HG02885 (cell line): ENCODE measurements around the gene DDX56.
"Not testable (repeated sequence)": the region's sequence is repeated elsewhere in the genome, so short reads cannot be mapped to it uniquely, and the experiment has no call there.

Experiments
- ATAC-seq: cut with Tn5 transposase; IDR thresholded peaks from one replicate; pipeline ENCODE4 v1.9.1; 2021; ENCODE audit warnings: mild to moderate bottlenecking; ENCODE audit not compliant: unreplicated experiment, poor library complexity

DDX56 gene

DNA sequence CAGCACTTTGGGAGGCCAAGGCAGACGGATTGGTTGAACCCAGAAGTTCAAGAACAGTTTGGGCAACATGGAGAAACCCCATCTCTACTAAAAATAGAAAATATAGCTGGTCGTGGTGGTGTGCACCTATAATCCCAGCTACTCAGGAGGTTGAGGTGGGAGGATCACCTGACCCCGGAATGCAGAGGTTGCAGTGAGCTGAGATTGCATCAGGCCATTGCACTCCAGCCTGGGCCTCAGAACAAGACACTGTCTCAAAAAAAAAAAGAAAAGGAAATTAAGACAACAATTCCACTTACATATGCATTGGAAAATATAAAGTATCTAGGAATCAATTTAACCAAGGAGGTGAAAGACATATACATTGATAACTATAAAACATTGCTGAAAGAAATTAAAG, 25.5 kb upstream of the DDX56 start:
- no peak for ATAC-seq

DNA sequence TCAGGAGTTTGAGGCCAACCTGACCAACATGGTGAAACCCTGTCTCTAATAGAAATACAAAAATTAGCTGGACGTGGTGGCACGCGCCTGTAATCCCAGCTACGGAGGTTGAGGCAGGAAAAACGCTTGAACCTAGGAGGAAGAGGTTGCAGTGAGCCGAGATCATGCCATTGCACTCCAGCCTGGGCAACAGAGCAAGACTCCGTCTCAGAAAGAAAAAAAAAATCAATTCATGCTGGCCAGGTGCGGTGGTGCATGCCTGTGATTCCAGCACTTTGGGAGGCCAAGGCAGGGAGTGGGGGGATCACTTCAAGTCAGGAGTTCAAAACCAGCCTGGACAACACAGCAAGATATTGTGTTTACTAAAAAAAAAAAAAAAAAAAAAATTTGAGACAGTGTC, 23.5 kb upstream of the DDX56 start:
- ATAC-seq, result not testable (repeated sequence)

DNA sequence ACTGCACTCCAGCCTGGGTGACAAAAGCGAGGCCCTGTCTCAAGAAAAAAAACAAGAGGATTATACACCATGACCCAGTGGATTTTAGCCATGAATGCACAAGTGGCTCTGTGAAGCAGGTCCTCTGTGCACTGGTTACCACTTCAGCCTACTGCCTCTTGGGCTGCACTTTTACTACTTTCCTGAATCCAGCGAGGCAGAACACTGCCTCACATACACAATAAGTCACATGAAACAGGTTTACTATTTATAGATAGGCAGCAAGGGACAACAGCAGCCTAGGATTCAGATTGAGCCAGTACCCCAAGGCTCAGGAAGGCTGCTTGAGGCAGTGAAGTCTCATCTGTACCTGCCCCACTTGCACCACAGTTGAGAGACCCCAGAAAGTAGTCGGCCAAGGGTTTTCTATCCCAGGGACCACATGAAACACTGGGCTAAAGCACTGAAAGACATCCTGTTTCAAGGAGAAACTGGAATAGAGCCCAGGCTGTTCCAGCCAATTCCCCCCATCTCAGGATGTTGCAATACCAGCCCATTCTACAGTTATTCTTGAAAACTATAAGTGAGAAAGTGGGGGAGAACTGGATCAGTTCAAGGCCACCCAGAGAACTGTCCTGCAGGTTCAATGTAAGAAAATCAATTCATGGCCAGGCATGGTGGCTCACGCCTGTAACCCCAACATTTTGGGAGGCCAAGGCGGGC, 22.4 kb upstream of the DDX56 start:
- no peak for ATAC-seq

DNA sequence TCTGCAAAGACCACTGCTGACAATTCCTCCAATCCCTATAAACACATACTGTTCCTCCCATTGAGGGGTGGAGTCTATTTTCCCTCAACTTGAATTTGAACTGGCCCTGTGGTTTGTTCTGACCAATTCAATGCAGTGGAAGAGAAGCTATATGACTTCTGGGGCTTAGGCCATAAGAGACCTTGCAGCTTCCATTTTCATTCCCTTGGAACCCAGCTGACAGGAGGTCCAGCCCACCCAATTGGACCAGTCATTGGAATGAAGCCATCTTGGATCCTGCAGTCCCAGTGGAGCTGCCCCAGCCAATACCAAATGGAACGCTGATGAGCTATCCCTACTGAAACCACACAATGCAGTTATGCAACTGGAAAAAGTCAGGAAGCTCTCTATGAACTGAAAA, 17.2 kb upstream of the DDX56 start:
- no peak for ATAC-seq

DNA sequence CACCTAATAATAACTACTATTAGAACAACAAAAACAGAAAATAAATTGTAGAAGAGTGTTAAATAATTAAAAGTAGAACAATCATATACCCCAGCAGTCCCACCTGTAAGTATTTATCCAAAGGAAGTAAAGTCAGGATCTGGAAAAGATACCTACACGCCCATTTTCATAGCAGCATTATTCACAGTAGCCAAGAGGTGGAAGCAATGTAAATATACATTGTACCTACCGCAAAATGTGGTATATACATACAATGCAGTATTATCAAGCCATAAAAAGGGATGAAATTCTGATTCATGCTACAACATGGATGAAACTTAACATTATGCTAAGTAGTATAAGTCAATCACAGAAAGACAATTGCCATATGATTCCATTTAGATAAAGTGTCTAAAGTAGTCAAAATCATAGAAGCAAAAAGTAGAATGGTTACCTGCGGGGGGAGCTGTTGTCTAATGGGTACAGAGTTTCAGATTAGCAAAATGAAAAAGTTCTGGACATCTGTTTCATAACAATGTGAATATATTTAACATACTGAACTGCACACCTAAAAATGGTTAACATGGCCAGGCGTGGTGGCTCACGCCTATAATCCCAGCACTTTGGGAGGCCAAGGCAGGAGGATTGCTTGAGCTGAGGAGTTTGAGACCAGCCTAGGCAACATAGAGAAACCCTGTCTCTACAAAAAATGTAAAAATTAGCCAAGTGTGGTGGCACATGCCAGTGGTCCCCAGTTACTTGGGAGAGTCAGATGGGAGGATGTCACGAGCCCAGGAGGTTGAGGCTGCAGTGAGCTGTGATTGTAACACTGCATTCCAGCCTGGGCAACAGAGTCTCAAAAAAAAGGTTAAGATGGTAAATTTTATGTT, 14.4 kb upstream of the DDX56 start:
- no peak for ATAC-seq

DNA sequence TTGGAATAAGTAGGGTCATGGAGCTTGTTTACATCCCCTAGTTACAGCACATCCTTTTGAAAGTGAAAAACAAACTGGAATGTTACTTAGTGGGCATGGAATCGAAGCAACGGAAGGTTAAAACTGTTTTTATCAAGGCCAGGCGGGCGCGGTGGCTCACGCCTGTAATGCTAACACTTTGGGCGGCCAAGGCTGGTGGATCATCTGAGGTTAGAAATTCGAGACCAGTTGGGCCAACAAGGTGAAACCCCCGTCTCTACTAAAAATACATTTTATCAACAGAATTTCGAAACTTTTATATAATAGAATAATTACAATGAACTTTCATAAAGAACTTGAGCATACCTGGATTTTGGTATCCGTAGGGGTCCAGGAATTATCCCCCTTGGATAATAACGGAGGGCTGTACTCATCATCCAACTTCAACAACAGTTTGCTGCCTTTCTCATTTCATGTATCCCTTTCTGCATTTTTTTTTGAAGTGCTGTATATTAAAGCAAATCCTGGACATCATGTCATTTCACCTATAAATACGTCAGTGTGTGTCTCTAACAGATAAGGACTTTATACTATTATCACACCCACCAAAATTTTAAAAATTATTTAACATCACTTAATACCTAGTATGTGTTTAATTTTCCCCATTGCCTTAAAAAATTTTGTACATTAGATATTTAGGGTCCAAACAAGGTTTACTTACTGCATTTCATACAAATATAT, 9.6 kb upstream of the DDX56 start:
- no peak for ATAC-seq

DNA sequence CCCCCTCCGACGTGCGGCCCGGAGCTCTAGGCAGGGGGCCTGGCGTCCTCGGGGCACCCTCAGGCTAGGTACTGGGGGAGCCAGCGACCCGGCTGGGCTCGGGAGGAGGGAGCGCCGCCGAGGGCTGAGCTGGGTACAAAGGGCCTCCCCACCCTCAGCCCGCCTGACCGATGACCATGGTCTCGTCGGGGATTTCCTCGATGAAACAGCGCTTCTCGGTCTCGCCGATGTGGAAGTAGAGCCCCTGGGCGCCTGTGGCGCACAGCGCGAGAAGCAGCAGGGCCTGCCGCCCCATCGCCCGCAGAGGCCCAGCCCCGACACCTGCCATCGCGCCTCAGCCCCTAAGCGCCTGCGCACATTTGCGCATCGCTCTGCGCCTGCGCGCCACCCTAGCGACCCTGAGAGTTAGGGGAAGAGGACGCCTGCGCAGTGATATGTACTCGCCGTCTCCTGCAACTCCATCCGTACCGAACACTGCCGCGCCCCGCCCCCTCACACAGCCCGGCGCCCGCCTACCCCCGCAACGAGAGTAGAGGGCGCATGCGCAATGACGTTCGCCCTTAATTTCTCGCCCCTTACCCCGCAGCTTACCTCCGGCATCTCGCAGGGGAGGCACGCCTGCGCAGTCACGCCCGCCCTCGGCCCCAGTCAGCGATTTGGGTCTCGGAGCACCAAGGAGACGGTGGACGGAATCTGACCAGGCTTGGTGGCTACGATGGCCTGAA, 8.3 kb upstream of the DDX56 start, which contains the start of gene TMED4:
Gene TMED4, minus strand, starts transcription at position 353 of the 725 bp plus-strand sequence. Its CDS starts 25 bp downstream, at position 328.
- ATAC-seq, result peak; percentile 87

DNA sequence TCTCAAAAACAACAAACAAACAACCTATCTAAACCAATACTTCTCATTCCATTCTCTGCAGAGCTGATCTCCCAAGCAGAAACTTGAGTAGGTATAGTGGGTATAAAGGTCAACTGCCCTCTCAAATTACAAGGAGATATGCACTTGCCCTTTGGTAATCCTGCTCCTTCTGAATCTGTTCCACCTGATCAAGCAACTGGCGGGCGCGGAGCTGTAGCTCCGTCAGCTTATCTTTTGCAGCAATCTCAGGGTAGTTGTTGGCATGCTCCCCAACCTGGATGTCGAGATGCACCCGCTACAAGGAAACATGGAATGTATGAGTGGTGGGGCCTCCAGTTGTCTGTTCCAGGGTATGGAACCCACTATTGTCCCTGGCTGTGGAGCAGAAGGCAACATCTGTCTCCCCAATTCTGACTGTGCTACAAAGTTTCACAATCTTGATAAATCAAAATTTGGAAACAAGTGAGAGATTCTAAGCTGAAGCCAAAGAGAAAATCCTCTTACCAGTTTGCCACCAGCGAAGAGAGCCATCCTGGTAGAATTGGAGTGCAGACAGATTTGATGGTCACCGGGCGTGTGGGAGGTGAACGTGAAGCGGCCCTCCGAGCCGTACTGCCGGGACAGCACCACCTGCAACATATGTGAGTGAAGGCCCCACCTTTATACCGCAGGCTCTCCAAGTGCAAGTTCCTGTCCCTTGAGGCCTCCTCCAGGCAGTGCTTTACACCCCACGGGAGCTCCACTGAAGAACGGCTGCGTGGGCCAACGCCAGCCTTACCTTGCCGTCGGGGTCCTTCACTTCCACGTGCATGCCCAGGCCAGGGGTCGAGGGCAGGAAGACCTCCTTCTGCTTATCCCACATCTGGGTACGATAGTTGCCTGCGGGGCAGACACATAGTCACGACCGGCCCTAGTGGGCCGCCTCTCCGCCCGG, 7.5 kb upstream of the DDX56 start:
- peak; percentile 38 for ATAC-seq

DNA sequence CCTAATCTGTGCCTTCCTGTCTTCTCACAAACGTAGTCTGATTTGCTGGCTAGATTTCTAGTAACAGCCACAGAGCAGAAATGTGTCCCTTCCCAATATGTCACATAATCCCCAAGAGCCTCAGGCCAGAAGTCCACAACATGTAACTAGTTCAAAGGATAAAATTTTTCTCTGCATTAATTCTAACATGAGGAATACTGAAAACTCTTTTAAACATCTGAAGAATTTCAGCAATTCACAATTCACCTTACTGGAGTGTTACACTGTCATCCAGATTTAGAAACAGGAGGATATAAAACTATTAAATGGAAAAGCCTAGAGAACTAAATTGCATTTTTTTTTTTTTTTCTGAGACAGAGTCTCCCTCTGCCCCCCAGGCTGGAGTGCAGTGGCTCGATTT, 2.5 kb upstream of the DDX56 start:
- ATAC-seq, result no peak

DNA sequence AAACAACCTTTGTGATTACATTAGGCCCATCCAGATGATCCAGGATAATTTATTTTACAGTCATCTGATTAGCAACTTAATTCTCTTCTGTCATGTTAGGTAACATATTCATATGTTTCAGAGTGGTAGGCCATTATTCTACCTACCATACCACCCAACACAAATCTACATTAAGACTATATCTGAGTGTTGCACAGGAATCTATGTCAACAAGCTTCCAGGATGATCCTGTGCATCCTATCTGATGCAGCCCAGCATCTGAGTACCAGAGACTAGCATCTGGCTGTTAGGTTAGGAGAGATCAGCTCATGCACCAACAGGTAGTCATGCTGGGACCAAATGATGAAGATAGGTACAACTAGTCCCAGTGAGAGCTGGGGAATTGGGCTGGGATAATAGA, 1.3 kb upstream of the DDX56 start:
- no peak for ATAC-seq

DNA sequence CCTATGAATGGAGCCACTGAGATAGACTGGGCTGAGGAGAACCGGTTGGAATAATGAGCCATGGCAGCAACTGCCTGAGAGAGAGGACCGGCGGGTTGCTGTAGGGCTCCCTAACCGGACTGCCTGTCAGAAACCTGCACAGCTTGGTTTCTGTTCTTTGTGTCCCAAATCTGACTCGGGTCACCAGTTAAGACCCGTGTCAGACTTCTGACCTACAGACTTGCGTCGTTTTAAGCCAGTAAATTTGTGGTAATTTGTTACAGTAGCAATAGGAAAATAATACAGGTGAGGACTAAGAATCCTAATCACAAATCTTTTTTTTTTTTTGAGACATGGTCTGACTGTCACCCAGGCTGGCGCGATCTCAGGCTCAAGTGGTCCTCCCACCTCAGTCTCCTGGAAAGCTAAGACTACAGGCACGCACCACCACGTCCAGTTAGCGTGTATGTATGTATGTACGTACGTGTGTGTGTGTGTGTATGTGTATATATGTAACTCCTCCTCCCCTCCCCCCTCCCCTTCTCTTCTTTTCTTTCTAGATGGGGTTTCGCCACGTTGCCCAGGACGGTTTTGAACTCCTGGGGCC, 672 bp upstream of the DDX56 start:
- no peak for ATAC-seq

DNA sequence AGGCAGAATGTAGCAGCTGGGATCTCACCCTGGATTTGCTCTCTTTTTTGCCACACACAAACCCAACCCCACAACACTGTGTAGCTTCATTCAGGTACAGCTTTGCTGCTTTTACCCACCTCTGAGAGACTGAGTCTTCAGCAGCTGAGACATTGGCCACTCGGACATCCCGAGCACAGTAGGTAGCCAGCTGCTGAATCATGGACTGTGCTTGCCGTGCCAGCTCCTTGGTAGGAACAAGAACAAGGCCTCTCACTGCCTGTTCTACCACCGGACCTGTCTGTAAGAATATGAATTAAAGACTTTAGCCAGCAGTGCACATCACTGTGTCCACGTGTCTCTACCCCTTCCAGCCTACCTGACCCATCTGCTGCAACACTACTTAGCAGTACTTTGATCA, 937 bp downstream of the DDX56 start:
- ATAC-seq, result no peak

DNA sequence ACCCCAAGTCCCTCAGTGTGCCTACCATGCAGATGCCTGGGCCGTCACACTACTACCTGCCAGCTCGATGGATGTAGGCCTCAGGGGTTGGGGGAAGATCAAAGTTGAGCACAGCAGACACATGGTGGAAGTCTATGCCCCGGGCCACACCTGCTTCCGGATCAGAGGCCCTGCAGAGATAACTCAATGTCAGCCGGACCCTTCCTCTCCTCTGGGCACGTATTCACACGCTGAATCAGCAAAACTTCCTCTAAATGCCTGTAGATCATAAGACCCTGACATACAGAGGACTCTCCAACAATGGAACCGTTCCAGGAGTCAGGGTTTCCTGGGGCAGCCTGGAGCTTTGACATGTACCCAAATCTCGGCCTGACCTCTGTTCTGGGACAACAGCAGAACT, 3.7 kb downstream of the DDX56 start:
- ATAC-seq, result no peak

DNA sequence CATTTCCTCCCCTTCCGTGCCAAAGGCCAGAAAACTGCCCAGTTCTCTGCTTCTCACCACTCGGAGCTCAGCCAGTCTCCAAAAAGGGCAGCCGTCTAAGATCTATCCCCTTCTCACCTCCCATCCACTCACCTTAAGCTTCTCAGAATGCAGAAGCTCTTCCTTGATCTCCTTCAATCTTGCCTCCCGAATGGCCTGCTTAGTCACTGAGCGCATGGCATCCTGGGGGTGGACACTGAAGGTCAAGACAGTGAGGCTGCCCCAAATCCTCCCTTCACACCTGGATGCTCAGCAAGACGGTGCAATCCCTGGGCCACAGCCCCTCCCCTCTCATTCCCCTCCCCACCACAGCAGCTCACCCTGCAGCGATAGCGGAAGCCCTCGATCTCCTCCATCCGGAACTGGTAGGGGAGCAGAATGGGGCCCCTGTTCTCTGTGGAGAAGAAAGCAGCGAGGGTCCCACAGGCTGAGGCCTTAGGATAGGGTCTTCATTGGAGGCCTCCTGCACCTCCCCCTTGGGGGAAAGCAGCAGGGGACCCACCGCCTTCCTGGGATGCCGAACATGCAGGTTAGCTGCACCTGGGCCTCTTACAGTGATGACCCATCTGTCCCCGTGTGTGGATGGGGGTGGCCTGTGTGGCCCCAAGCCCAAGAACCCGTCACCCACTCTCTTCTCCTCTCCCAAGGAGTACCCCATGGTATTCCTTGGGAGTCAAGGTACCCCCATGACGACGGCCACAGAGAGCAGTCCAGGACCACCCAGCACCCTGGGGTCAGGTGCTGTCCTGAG, 4.7 kb downstream of the DDX56 start:
- no peak for ATAC-seq

DNA sequence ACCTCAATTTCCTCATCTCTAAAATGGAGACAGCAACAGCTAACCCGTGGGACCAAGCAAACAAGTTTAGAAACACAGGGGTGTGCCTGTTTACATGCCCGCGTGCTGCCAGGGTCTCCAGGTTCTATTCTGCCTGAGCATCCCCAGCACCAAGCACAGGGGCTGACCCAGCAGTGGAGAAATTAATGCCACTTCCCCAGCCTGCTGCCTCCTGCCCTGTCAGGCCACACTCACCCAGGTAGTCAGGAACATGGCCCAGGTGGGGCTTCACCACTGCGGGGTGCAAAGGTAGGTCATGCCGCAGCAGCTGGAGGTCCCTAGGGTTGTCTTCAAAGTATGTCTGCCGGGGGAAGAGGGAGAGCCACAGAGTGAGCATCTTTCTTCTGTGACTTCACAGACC, 5.8 kb downstream of the DDX56 start:
- no peak for ATAC-seq

DNA sequence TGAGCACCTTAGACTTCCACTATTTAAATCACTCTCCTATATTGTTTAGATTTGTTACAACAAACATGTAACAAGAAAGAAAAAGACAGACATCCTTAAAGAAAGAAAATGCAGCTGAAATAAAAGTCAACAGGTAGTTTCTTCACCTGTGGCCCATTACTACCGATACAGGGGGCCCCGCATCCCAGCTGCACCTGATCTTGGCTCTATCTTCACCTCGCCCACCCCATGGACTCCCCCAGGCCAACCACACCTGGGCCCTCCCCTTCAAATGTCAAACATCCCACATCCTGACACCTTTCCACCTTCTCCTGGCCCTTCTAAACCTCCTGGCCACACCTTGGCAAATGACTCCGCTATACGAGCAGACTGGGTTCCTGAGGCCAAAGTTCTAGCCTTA, 7.0 kb downstream of the DDX56 start:
- no peak for ATAC-seq

DNA sequence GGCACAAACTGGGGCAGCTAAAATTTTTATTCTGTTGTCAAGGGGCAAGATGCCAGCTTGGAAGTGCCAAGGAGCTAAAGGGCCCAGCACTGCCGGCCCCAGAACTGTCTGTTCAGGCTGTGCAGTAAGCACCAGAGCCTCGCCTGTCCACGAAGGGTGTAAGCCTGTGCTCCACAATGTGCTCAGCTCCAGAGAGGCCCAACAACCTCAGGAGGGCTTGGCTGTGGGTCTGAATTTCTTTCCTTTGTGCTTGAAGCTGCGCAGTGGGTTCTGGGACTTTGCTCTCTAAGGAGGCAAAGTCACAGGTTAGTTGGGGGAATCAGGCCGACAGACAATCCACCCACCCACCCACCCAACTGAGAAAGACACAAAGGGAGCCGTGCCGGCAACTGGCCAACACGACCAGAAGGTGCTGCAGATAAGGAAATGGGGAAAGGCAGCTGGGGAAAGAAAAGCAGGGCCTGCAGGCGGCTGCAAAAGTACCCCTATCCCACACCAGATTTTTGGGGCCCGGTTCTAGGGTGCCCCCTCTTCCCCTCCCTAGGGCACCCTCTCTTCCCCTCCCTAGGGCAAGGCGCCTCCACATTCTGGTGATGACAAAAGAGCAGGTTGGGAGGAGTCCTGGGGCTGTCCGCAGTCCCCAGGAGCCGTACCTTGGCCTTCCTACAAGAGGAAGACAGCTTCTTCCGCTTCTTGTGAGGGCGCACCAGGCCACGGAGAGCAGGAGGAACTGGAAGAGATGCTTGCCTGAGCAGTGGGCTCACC, 7.7 kb downstream of the DDX56 start:
- ATAC-seq, result peak; percentile 34
